Ovary (tissue), 9 donors: ENCODE measurements around the gene FGF2. TPM values are rescaled to one million over a fixed set of nuclear protein-coding genes. Genes with fewer than 3 reads are reported as not detected.

Experiments
- DNase-seq, 5 donors: peaks; one replicate each; pipeline ENCODE4 v3.0.0-alpha.2; 2019 to 2020
- H3K27ac ChIP-seq, 2 donors: fragments of 200-600 bp; one replicate each; pipeline versions ENCODE4 v1.5.1 to v1.8.0; 2019 to 2022
- H3K27me3 ChIP-seq: fragments of 200-600 bp; one replicate; pipeline ENCODE4 v1.8.0; 2022
- H3K36me3 ChIP-seq: fragments of 200-600 bp; sonication (generic); one replicate; pipeline ENCODE4 v1.5.1; 2019
- H3K4me1 ChIP-seq: one replicate; pipeline ENCODE4 v1.8.1; 2013; ENCODE audit warnings: mild to moderate bottlenecking, moderate library complexity; ENCODE audit not compliant: insufficient read depth
- H3K4me3 ChIP-seq: fragments of 200-600 bp; sonication (generic); one replicate; pipeline ENCODE4 v1.5.1; 2017
- H3K9me3 ChIP-seq, 2 donors: fragments of 200-600 bp in 1 of 2; sonication (generic) in 1 of 2; one replicate each; pipeline versions ENCODE4 v1.5.1 to v1.8.1; 2013 to 2019; ENCODE audit warnings: mild to moderate bottlenecking in 1 of 2, moderate library complexity in 1 of 2
- CTCF ChIP-seq, 3 donors: fragments of 450-650 bp in 2 of 3; fragments of 200-600 bp in 1 of 3; IDR thresholded peaks; one replicate each; pipeline versions ENCODE4 v1.5.1 to v1.8.0; 2016 to 2022; ENCODE audit warnings: antibody characterized with exemption in 3 of 3, mild to moderate bottlenecking in 1 of 3
- EP300 ChIP-seq: sonication (generic); formaldehyde crosslinking; IDR thresholded peaks from one replicate; pipeline ENCODE4 v1.6.1; 2017; ENCODE audit warnings: antibody characterized with exemption
- POLR2A ChIP-seq: fragments of 450-650 bp; IDR thresholded peaks from one replicate; pipeline ENCODE4 v1.6.1; 2017; ENCODE audit warnings: antibody characterized with exemption, mild to moderate bottlenecking, moderate library complexity
- WGBS, 3 donors: extraction: QIAGEN DNeasy Blood & Tissue Kit in 1 of 3; methylation state at CpG; one replicate each; pipeline versions ENCODE4 v1.1.5 to v1.1.7; 2013 to 2017; 5-methylcytosine and 5-hydroxymethylcytosine counted together
- intact Hi-C, 4 donors: fragments of 100-400 bp; cut with DNase I; formaldehyde crosslinking; loops; one replicate each; pipeline versions ENCODE4 v1.11.0 to v1.15.1; 2022 to 2023
- polyA plus RNA-seq, 2 donors: library from polyadenylated mRNA; stranded (reverse); fragments of 200-250 nt in 1 of 2; fragments of 350-450 nt in 1 of 2; fragmentation: Illumina TruSeq in 1 of 2; extraction: RNeasy Lipid Tissue Mini Kit (QIAGEN cat#74804) in 1 of 2; gene quantifications; one replicate each; pipeline ENCODE4 v1.2.3, GENCODE V29; 2013 to 2014
- total RNA-seq, 7 donors: library from RNA; depleted of rRNA in 2 of 7; stranded (reverse); fragments of >200 nt in 2 of 7; fragmentation: NEBNext Ultra II Directional in 3 of 7; extraction: Animal tissue kit (Norgen Biotek cat#: 25700) in 3 of 7; gene quantifications; one replicate each; pipeline versions ENCODE4 v1.1.0 to v1.2.4, GENCODE V29; 2016 to 2023
- donor health status: DM: no; HTN: no; CAD: no; lungs with moderate emphysema.
- donor health status: DM: no; HTN: no; CAD: no.
- donor health status: Bipolar disorder and iron deficiency.
- donor health status: DM: yes; HTN: yes; CAD: no.
- donor health status: DM: no; HTN: no; CAD: no.
- donor health status: DM: yes; HTN: yes; CAD: no.

The FGF2 gene
- total and polyA plus RNA-seq, 9 donors = 7.4 to 36.0 (median 22.4) TPM

- intact Hi-C loops = no loop called here
- WGBS, 3 donors = 66 to 80% (median 68%) methylated on average over 1 of the region's 1 CpG
Observed at GRCh38 chr4:122896270-122896669, 69.6 kb downstream of the FGF2 start.

GRCh38 chr4:122898370-122899150 is 71.9 kb downstream of the FGF2 start:
- Histone ChIP-seq H3K9me3 (no peaks in the 10 kb centered on the region), H3K4me1 (no peaks in the 10 kb centered on the region), H3K4me3 (no peak overlapping the region), H3K36me3 (no peaks in the 10 kb centered on the region), H3K27me3 (no peaks in the 10 kb centered on the region), H3K27ac (no peak overlapping the region)
- TF ChIP-seq CTCF (IDR thresholded peaks at IDR 0.05) (no peak), EP300 (no peak), POLR2A (no peak)
- intact Hi-C loops = no loop called here
- DNase-seq = no peak
- 77 to 88% (median 80%) methylated on average over 2 of the region's 2 CpGs for WGBS, 3 donors

More at GRCh38 chr4:122896270-122896669, 69.6 kb downstream of the FGF2 start:
- H3K9me3 ChIP-seq = no peaks in the 10 kb centered on the region
- H3K36me3 ChIP-seq = no peaks in the 10 kb centered on the region
- TF ChIP-seq CTCF (IDR thresholded peaks at IDR 0.05) (no peak), EP300 (no peak), POLR2A (no peak)
- no peaks in the 10 kb centered on the region for H3K27me3 ChIP-seq
- no peak overlapping the region for H3K27ac ChIP-seq
- DNase-seq = no peak
- H3K4me3 ChIP-seq = no peak overlapping the region
- H3K4me1 ChIP-seq = no peaks in the 10 kb centered on the region

- intact Hi-C loops = loop anchor here in 1 of 4 donors (5.0 kb wide), 1 partner anchor 422 kb away; no protein-coding TSS in a partner anchor
- Histone ChIP-seq H3K9me3 (no peaks in the 10 kb centered on the region), H3K4me1 (no peaks in the 10 kb centered on the region), H3K27me3 (no peaks in the 10 kb centered on the region), H3K27ac (no peak overlapping the region), H3K4me3 (no peak overlapping the region), H3K36me3 (no peaks in the 10 kb centered on the region)
- 88 to 95% (median 89%) methylated on average over 7 of the region's 7 CpGs for WGBS, 3 donors
- TF ChIP-seq POLR2A (no peak), EP300 (no peak), CTCF (IDR thresholded peaks at IDR 0.05) (no peak)
- no peak for DNase-seq
Observed at GRCh38 chr4:122899682-122900081, 73.1 kb downstream of the FGF2 start.

- no peaks in the 10 kb centered on the region for H3K27me3 ChIP-seq
- intact Hi-C loops = loop anchor here in 1 of 4 donors (5.0 kb wide), 1 partner anchor 423 kb away; no protein-coding TSS in a partner anchor
- TF ChIP-seq CTCF (IDR thresholded peaks at IDR 0.05) (no peak), POLR2A (no peak), EP300 (no peak)
- H3K36me3 ChIP-seq = no peaks in the 10 kb centered on the region
- no peaks in the 10 kb centered on the region for H3K9me3 ChIP-seq
- WGBS, 3 donors = 82 to 85% (median 85%) methylated on average over 3 of the region's 3 CpGs
- H3K27ac ChIP-seq = no peak overlapping the region
- H3K4me1 ChIP-seq = no peaks in the 10 kb centered on the region
- no peak for DNase-seq
- no peak overlapping the region for H3K4me3 ChIP-seq
Observed at GRCh38 chr4:122900314-122900713, 73.7 kb downstream of the FGF2 start.
